WTC11 (cell line): ENCODE measurements around the gene MYBPC2. TPM values are rescaled to one million over a fixed set of nuclear protein-coding genes. Genes with fewer than 3 reads are reported as not detected.

Experiments
- ATAC-seq: fragments of 200-7000 bp; cut with Tn5 transposase; 2 replicates; pipeline ENCODE4 v1.10.0; 2021; ENCODE audit warnings: mild to moderate bottlenecking, moderate library complexity
- CTCF ChIA-PET: fragments of 300-600 bp; sonication (Branson Sonifier 250); formaldehyde crosslinking; loops from one replicate; lab custom pipeline; 2021; ENCODE audit warnings: antibody characterized with exemption; lab: Charles Lee
- POLR2A ChIA-PET: fragments of 350-600 bp; sonication (Branson Sonifier 250); formaldehyde crosslinking; loops from one replicate; lab custom pipeline; 2021; ENCODE audit warnings: antibody characterized with exemption; lab: Charles Lee
- DNase-seq: peaks from one replicate; pipeline ENCODE4 v3.0.0; 2021; ENCODE audit warnings: low spot score
- H3K27ac Mint-ChIP-seq: 2 replicates; pipeline ENCODE4 v1.8.0; 2021; ENCODE audit warnings: mixed read lengths
- H3K27me3 Mint-ChIP-seq: 2 replicates; pipeline ENCODE4 v1.8.0; 2021; ENCODE audit warnings: low read depth, mild to moderate bottlenecking, moderate library complexity, mixed read lengths
- H3K36me3 Mint-ChIP-seq: 2 replicates; pipeline ENCODE4 v1.8.0; 2021; ENCODE audit warnings: mixed read lengths
- H3K4me1 Mint-ChIP-seq: 2 replicates; pipeline ENCODE4 v1.8.0; 2022; ENCODE audit warnings: mixed read lengths
- H3K4me3 Mint-ChIP-seq: 2 replicates; pipeline ENCODE4 v1.8.0; 2021; ENCODE audit warnings: mild to moderate bottlenecking, moderate library complexity, mixed read lengths
- H3K9me3 Mint-ChIP-seq: 2 replicates; pipeline ENCODE4 v1.8.0; 2021; ENCODE audit warnings: mixed read lengths
- CREM ChIP-seq: sonication (generic); formaldehyde crosslinking; IDR thresholded peaks from 2 replicates; pipeline ENCODE4 v1.8.1; 2022; ENCODE audit warnings: mild to moderate bottlenecking, missing genetic modification reagents, moderate library complexity
- FOXP1 ChIP-seq: sonication (generic); formaldehyde crosslinking; IDR thresholded peaks from 2 replicates; pipeline ENCODE4 v1.8.0; 2022; ENCODE audit warnings: missing genetic modification reagents, mild to moderate bottlenecking, moderate library complexity, borderline replicate concordance
- GRHL2 ChIP-seq: fragments of 250-450 bp; sonication (Bioruptor Pico); IDR thresholded peaks from 2 replicates; pipeline ENCODE4 v1.8.0; 2022; ENCODE audit warnings: mild to moderate bottlenecking, moderate library complexity; ENCODE audit not compliant: insufficient replicate concordance, severe bottlenecking
- HMGA2 ChIP-seq: fragments of 250-450 bp; sonication (Bioruptor Pico); IDR thresholded peaks from 2 replicates; pipeline ENCODE4 v1.4.0; 2021; ENCODE audit warnings: mild to moderate bottlenecking, moderate library complexity
- JAZF1 ChIP-seq: fragments of 250-450 bp; sonication (Bioruptor Pico); IDR thresholded peaks from 2 replicates; pipeline ENCODE4 v1.9.0; 2021; ENCODE audit warnings: moderate library complexity, mild to moderate bottlenecking, inconsistent platforms
- NR1H2 ChIP-seq: sonication (generic); formaldehyde crosslinking; IDR thresholded peaks from 2 replicates; pipeline ENCODE4 v1.9.0; 2021; ENCODE audit warnings: mild to moderate bottlenecking, moderate library complexity, missing genetic modification reagents
- OVOL2 ChIP-seq: fragments of 250-450 bp; sonication (Bioruptor Pico); IDR thresholded peaks from 2 replicates; pipeline ENCODE4 v1.9.0; 2021; ENCODE audit warnings: mild to moderate bottlenecking, borderline replicate concordance
- SMAD4 ChIP-seq: sonication (generic); formaldehyde crosslinking; IDR thresholded peaks from 2 replicates; pipeline ENCODE4 v1.8.0; 2022; ENCODE audit warnings: mild to moderate bottlenecking, missing genetic modification reagents
- ZBTB21 ChIP-seq: sonication (generic); formaldehyde crosslinking; IDR thresholded peaks from 2 replicates; pipeline ENCODE4 v1.8.1; 2023; ENCODE audit warnings: mild to moderate bottlenecking, missing genetic modification reagents, borderline replicate concordance
- total RNA-seq: library from RNA; stranded (reverse); gene quantifications from 3 replicates; pipeline ENCODE4 v1.2.3, GENCODE V29; 2021
- TF ChIP-seq, protein P1 (sequence below): sonication (generic); formaldehyde crosslinking; IDR thresholded peaks from 2 replicates; pipeline ENCODE4 v1.8.1; 2022; ENCODE audit warnings: mild to moderate bottlenecking, moderate library complexity, missing genetic modification reagents
- TF ChIP-seq, protein P2 (sequence below): fragments of 250-450 bp; sonication (Bioruptor Pico); conservative IDR thresholded peaks from 2 replicates; pipeline ENCODE4 v1.9.0; 2021; ENCODE audit warnings: mild to moderate bottlenecking
- TF ChIP-seq, protein P3 (sequence below): sonication (generic); formaldehyde crosslinking; IDR thresholded peaks from 2 replicates; pipeline ENCODE4 v1.8.1; 2023; ENCODE audit warnings: mild to moderate bottlenecking, missing genetic modification reagents, borderline replicate concordance
- TF ChIP-seq, protein P4 (sequence below): sonication (generic); formaldehyde crosslinking; IDR thresholded peaks from 2 replicates; pipeline ENCODE4 v1.8.1; 2023; ENCODE audit warnings: mild to moderate bottlenecking, missing genetic modification reagents
- TF ChIP-seq, protein P5 (sequence below): sonication (generic); formaldehyde crosslinking; IDR thresholded peaks from 2 replicates; pipeline ENCODE4 v1.8.1; 2022; ENCODE audit warnings: low read depth, missing genetic modification reagents, borderline replicate concordance
- TF ChIP-seq, protein P6 (sequence below): sonication (generic); formaldehyde crosslinking; IDR thresholded peaks from 2 replicates; pipeline ENCODE4 v1.8.1; 2022; ENCODE audit warnings: missing genetic modification reagents, borderline replicate concordance

Gene MYBPC2
- total RNA-seq, 1 experiment from 2014 or later = 2.6 TPM

DNA sequence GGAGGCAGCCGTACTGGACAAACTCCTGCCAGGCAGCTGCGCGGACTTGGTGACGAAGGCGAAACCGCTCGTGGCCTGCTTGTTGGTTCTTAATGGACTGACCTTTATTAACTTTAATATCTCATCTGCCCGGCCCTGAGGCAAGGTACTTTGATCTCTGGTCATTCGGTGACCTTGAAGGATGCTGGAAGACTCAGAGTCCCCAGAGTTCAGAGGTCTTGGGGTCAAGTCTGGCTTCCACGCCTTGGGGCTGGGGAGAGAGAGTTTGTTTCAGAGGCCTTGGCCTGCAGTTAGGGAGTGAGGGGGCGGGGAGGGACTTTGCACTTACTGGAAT, 34.0 kb downstream of the MYBPC2 start (continued):
- TF ChIP-seq NR1H2 (CRISPR knock-in tag) (no peak), SMAD4 (CRISPR knock-in tag) (no peak), JAZF1 (CRISPR knock-in tag) (no peak)
- TF ChIP-seq, protein P1, sequence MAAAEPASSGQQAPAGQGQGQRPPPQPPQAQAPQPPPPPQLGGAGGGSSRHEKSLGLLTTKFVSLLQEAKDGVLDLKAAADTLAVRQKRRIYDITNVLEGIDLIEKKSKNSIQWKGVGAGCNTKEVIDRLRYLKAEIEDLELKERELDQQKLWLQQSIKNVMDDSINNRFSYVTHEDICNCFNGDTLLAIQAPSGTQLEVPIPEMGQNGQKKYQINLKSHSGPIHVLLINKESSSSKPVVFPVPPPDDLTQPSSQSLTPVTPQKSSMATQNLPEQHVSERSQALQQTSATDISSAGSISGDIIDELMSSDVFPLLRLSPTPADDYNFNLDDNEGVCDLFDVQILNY (CRISPR knock-in tag) = no peak

DNA sequence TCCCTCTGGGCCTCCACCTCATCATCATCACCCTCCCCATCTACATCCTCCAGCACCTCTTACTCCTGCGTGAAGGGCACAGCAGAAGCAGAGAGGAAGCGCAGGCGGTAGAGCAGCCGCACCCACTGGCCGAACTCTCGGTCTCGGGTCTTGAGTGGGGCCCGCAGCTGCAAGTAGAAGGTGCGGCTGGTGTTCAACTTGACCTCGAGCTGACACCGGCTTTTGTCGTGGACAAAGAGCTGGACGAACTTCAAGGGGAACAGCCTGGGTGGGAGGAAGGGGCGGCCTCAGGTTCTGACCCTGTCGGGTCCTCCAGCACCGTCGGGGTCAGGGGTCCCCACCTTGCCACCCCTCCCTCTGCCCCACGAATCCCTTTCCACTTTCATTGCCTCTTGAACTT, 34.9 kb downstream of the MYBPC2 start:
- ATAC-seq = no peak
- H3K9me3 Mint-ChIP-seq = peaks cover 7% of the 10 kb centered on the region
- H3K27ac Mint-ChIP-seq = no peak overlapping the region

More for the DNA sequence above, 34.9 kb downstream of the MYBPC2 start:
- Mint-ChIP-seq H3K27me3 (peaks cover 4% of the 10 kb centered on the region), H3K4me1 (peaks cover 7% of the 10 kb centered on the region), H3K4me3 (no peak overlapping the region), H3K36me3 (no peaks in the 10 kb centered on the region)
- ChIA-PET POLR2A (no interaction called here), CTCF (no interaction called here)
- DNase-seq = no peak
- TF ChIP-seq GRHL2 (CRISPR knock-in tag) (no peak), FOXP1 (no peak), HMGA2 (no peak), OVOL2 (CRISPR knock-in tag) (no peak), CREM (CRISPR knock-in tag) (no peak), ZBTB21 (CRISPR knock-in tag) (no peak), SMAD4 (CRISPR knock-in tag) (no peak)
- TF ChIP-seq, protein P2, sequence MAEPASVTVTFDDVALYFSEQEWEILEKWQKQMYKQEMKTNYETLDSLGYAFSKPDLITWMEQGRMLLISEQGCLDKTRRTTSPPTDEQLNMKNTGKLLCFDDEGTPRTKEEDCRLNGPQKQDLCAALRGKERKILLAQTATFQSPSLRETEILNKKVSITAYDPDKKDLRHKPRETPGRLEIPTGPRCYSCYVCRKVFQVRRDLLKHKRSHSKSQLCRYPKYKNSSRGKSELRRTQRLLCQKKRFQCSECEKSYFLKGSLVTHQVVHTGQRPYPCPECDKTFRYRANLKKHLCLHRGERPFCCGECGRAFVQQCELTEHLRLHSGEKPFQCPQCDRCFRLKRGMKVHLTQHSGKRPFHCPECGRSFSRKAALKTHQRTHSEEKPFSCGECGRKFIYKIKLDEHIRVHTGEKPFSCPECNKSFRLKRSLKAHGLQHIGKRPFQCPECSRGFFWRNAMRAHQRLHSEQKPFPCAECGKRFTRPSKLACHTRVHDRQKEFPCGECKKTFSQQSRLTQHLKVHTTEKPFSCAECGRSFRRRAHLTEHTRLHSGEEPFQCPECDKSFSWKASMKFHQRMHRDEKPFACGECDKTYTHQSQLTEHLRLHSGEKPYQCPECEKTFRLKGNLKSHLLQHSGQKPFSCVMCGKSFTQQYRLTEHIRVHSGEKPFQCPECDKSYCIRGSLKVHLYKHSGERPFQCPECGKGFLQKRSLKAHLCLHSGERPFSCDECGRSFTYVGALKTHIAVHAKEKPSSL = no peak
- TF ChIP-seq, protein P3, sequence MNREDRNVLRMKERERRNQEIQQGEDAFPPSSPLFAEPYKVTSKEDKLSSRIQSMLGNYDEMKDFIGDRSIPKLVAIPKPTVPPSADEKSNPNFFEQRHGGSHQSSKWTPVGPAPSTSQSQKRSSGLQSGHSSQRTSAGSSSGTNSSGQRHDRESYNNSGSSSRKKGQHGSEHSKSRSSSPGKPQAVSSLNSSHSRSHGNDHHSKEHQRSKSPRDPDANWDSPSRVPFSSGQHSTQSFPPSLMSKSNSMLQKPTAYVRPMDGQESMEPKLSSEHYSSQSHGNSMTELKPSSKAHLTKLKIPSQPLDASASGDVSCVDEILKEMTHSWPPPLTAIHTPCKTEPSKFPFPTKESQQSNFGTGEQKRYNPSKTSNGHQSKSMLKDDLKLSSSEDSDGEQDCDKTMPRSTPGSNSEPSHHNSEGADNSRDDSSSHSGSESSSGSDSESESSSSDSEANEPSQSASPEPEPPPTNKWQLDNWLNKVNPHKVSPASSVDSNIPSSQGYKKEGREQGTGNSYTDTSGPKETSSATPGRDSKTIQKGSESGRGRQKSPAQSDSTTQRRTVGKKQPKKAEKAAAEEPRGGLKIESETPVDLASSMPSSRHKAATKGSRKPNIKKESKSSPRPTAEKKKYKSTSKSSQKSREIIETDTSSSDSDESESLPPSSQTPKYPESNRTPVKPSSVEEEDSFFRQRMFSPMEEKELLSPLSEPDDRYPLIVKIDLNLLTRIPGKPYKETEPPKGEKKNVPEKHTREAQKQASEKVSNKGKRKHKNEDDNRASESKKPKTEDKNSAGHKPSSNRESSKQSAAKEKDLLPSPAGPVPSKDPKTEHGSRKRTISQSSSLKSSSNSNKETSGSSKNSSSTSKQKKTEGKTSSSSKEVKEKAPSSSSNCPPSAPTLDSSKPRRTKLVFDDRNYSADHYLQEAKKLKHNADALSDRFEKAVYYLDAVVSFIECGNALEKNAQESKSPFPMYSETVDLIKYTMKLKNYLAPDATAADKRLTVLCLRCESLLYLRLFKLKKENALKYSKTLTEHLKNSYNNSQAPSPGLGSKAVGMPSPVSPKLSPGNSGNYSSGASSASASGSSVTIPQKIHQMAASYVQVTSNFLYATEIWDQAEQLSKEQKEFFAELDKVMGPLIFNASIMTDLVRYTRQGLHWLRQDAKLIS (CRISPR knock-in tag) = no peak
- TF ChIP-seq, protein P4, sequence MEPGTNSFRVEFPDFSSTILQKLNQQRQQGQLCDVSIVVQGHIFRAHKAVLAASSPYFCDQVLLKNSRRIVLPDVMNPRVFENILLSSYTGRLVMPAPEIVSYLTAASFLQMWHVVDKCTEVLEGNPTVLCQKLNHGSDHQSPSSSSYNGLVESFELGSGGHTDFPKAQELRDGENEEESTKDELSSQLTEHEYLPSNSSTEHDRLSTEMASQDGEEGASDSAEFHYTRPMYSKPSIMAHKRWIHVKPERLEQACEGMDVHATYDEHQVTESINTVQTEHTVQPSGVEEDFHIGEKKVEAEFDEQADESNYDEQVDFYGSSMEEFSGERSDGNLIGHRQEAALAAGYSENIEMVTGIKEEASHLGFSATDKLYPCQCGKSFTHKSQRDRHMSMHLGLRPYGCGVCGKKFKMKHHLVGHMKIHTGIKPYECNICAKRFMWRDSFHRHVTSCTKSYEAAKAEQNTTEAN (CRISPR knock-in tag) = no peak
- TF ChIP-seq, protein P5, sequence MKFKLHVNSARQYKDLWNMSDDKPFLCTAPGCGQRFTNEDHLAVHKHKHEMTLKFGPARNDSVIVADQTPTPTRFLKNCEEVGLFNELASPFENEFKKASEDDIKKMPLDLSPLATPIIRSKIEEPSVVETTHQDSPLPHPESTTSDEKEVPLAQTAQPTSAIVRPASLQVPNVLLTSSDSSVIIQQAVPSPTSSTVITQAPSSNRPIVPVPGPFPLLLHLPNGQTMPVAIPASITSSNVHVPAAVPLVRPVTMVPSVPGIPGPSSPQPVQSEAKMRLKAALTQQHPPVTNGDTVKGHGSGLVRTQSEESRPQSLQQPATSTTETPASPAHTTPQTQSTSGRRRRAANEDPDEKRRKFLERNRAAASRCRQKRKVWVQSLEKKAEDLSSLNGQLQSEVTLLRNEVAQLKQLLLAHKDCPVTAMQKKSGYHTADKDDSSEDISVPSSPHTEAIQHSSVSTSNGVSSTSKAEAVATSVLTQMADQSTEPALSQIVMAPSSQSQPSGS (CRISPR knock-in tag) = no peak
- TF ChIP-seq, protein P6, sequence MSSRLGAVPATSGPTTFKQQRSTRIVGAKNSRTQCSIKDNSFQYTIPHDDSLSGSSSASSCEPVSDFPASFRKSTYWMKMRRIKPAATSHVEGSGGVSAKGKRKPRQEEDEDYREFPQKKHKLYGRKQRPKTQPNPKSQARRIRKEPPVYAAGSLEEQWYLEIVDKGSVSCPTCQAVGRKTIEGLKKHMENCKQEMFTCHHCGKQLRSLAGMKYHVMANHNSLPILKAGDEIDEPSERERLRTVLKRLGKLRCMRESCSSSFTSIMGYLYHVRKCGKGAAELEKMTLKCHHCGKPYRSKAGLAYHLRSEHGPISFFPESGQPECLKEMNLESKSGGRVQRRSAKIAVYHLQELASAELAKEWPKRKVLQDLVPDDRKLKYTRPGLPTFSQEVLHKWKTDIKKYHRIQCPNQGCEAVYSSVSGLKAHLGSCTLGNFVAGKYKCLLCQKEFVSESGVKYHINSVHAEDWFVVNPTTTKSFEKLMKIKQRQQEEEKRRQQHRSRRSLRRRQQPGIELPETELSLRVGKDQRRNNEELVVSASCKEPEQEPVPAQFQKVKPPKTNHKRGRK (CRISPR knock-in tag) = no peak
